OCI-LY3 (cell line): ENCODE results near the gene RORC.

ENCODE experiments used
- EZH2phosphoT487 ChIP-seq: fragments of 200-600 bp; shearing (Covaris generic); IDR thresholded peaks from 2 replicates; pipeline ENCODE4 v1.6.1; 2018; ENCODE audit warnings: antibody characterized with exemption, mixed run types, low read depth
- TF ChIP-seq, protein P1 (sequence below): fragments of 200-600, 300-600 bp; sonication (generic); IDR thresholded peaks from 2 replicates; pipeline ENCODE4 v1.5.1; 2014; ENCODE audit warnings: antibody characterized with exemption, low read length, low read depth

DNA sequence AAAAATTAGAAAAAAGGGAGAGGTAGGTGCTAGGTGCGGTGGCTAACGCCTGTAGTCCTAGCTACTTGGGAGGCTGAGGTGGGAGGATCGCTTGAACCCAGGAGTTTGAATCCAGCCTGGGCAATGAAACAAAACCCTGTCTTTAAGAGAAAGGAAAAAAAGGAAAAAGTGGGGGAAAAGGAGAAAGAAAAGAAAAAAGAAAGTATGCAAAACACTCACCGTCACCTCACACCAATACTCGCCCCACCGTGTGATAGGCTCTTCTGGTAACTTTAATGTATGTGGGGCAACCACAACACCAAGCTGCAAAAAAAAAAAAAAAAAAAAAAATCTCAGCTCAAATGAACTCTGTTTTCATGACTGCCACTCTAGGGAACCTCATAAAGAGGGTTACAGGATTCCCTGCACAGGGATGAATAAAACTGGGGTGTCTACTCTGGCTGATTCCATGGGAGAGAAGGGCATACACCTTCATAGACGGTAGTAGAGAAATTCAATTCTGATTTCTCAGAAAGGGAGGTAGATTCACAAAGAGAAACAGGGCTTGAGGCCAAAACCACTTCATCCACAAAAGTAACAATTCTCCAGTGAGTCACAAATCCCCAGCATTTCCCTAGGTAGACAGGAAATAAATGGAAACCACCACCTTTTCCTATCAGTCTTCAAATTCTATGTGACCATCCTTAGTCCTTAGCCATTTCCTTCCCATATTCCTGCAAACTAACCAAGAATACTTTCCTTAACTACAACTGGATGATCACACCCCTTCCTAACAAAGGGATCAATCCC lies 70.8 kb downstream of the RORC start:
- TF ChIP-seq, protein P1, sequence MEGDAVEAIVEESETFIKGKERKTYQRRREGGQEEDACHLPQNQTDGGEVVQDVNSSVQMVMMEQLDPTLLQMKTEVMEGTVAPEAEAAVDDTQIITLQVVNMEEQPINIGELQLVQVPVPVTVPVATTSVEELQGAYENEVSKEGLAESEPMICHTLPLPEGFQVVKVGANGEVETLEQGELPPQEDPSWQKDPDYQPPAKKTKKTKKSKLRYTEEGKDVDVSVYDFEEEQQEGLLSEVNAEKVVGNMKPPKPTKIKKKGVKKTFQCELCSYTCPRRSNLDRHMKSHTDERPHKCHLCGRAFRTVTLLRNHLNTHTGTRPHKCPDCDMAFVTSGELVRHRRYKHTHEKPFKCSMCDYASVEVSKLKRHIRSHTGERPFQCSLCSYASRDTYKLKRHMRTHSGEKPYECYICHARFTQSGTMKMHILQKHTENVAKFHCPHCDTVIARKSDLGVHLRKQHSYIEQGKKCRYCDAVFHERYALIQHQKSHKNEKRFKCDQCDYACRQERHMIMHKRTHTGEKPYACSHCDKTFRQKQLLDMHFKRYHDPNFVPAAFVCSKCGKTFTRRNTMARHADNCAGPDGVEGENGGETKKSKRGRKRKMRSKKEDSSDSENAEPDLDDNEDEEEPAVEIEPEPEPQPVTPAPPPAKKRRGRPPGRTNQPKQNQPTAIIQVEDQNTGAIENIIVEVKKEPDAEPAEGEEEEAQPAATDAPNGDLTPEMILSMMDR, result no peak
- no peak for TF ChIP-seq EZH2phosphoT487
